ENCODE measurements around the gene RNFT2.

DNA sequence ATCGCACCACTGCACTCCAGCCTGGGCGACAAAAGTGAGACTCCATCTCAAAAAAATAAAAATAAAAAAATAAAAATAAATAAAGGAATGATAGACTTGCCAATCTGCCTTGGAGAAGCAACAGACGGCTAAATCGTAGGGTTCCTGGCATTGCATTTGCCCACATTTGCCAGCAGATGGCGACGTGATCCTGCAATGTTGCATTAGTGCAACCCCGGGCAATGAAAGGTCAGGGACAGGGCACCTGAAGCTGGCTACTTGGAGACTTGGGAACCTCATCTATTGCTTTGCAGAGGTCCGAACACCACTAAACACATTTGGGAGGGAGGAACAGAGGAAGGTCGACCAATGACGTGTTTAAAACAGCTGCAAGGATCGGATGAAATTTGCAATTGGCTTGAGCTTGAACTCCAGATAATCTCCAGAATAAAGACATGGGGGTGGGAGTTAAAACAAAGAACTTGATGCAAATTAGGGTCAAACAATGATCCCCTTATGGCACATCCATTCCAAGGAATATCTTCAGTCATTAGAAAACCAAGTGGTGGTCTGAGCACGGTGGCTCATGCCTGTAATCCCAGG, 34.8 kb upstream of the RNFT2 start:
- TF ChIP-seq CTCF (IDR thresholded peaks at IDR 0.05), result peak; percentile 73 to 89 (median 87)
- no peak for TF ChIP-seq POLR2A (IDR thresholded peaks at IDR 0.05)

Measured in Peyer's patch (tissue), 4 donors.